Uterus (tissue), 2 donors: Measurements from ENCODE around the gene MOV10L1.

Experiments
- CTCF ChIP-seq, 4 experiments: fragments of 200-600 bp in 2 of 4; fragments of 450-650 bp in 2 of 4; sonication (generic) in 2 of 4; IDR thresholded peaks; one replicate each; pipeline ENCODE4 v1.5.1; 2016 to 2019; ENCODE audit warnings: antibody characterized with exemption in 4 of 4, mild to moderate bottlenecking in 2 of 4, moderate library complexity in 1 of 4
- POLR2A ChIP-seq, 2 donors: fragments of 450-650 bp; IDR thresholded peaks; one replicate each; pipeline ENCODE4 v1.6.1; 2016; ENCODE audit warnings: antibody characterized with exemption in 2 of 2, mild to moderate bottlenecking in 1 of 2, moderate library complexity in 1 of 2

DNA sequence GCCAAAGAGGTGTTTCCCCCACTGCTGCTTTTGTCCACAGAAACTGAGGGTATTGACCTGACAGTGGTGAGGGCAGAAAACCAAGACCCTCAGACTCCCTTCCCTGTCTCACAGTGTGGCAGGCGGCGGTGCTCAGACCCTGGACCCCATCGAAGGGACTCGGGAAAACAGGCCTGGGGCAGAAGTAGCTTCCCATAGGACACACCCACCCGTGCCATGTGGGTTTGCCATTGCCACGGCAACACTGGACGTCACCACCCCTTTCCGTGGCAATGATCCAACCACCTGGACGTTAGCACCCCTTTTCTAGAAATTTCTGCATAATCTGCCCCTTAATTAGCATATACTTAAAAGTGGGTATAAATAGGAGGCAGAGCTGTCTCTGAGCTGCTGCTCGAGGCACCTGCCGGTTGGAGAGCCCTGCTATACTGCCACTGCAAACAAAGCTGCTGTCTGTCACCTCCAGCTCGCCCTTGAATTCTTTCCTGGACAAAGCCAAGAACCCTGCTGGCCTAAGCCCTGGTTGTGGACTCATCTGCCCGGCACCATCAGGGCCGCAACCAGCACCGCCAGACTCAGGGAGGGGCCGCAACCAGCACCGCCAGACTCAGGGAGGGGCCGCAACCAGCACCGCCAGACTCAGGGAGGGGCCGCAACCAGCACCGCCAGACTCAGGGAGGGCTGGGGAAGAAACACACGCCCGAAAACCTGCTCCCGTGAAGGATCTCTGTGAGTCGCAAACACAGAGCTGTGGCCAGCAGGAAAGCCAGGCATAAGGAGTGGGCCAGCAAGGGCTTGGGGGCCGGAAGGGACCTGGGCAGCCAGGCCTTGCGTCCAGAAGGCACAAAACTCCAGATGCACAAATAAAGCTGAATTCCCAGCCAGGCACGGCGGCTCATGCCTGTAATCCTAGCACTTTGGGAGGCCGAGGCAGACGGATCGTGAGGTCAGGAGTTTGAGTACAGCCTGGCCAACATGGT is 15.0 kb upstream of the MOV10L1 start:
- TF ChIP-seq POLR2A (IDR thresholded peaks at IDR 0.05) (no peak), CTCF (IDR thresholded peaks at IDR 0.05) (no peak)
